WTC11 (cell line): Measurements from ENCODE around the gene SPEN.

ENCODE experiments used
- CREM ChIP-seq: sonication (generic); formaldehyde crosslinking; IDR thresholded peaks from 2 replicates; pipeline ENCODE4 v1.8.1; 2022; ENCODE audit warnings: mild to moderate bottlenecking, missing genetic modification reagents, moderate library complexity
- CTCF ChIP-seq: fragments of 200-600 bp; IDR thresholded peaks from 2 replicates; pipeline ENCODE4 v1.8.0; 2022; ENCODE audit warnings: antibody characterized with exemption
- E2F4 ChIP-seq: sonication (generic); formaldehyde crosslinking; IDR thresholded peaks from 2 replicates; pipeline ENCODE4 v1.8.1; 2022; ENCODE audit warnings: low read depth, mild to moderate bottlenecking, moderate library complexity, missing genetic modification reagents, borderline replicate concordance
- FOXK1 ChIP-seq: sonication (generic); formaldehyde crosslinking; IDR thresholded peaks from 2 replicates; pipeline ENCODE4 v1.8.0; 2022; ENCODE audit warnings: mild to moderate bottlenecking, moderate library complexity, missing genetic modification reagents
- FOXP1 ChIP-seq: sonication (generic); formaldehyde crosslinking; IDR thresholded peaks from 2 replicates; pipeline ENCODE4 v1.8.0; 2022; ENCODE audit warnings: missing genetic modification reagents, mild to moderate bottlenecking, moderate library complexity, borderline replicate concordance
- GABPB1 ChIP-seq: sonication (generic); formaldehyde crosslinking; IDR thresholded peaks from 2 replicates; pipeline ENCODE4 v1.8.1; 2023; ENCODE audit warnings: mild to moderate bottlenecking, missing genetic modification reagents
- JUN ChIP-seq: sonication (generic); formaldehyde crosslinking; IDR thresholded peaks from 2 replicates; pipeline ENCODE4 v1.8.0; 2023; ENCODE audit warnings: mild to moderate bottlenecking, missing genetic modification reagents
- MAX ChIP-seq: sonication (generic); formaldehyde crosslinking; IDR thresholded peaks from 2 replicates; pipeline ENCODE4 v1.8.0; 2022; ENCODE audit warnings: mild to moderate bottlenecking, missing genetic modification reagents
- NR2C2 ChIP-seq: sonication (generic); formaldehyde crosslinking; IDR thresholded peaks from 2 replicates; pipeline ENCODE4 v1.8.0; 2022; ENCODE audit warnings: mild to moderate bottlenecking, missing genetic modification reagents
- ZNF138 ChIP-seq: sonication (generic); formaldehyde crosslinking; conservative IDR thresholded peaks from 2 replicates; pipeline ENCODE4 v1.8.1; 2022; ENCODE audit warnings: mild to moderate bottlenecking, moderate library complexity, missing genetic modification reagents
- ZNF232 ChIP-seq: sonication (generic); formaldehyde crosslinking; IDR thresholded peaks from 2 replicates; pipeline ENCODE4 v1.8.0; 2022; ENCODE audit warnings: mild to moderate bottlenecking, missing genetic modification reagents

GRCh38 chr1:15945011-15945831, 97.7 kb downstream of the SPEN start:
- no peak for TF ChIP-seq CTCF
- no peak for TF ChIP-seq JUN
- TF ChIP-seq GABPB1, result no peak
- TF ChIP-seq FOXK1 (CRISPR knock-in tag), result no peak
- TF ChIP-seq FOXP1 (CRISPR knock-in tag), result no peak
- TF ChIP-seq ZNF138 (CRISPR knock-in tag), result no peak
- TF ChIP-seq ZNF232 (CRISPR knock-in tag), result no peak
- TF ChIP-seq MAX (CRISPR knock-in tag), result no peak
- no peak for TF ChIP-seq NR2C2 (CRISPR knock-in tag)
- TF ChIP-seq CREM (CRISPR knock-in tag), result no peak
- no peak for TF ChIP-seq E2F4 (CRISPR knock-in tag)
